HG02610 (cell line): ENCODE data around the gene MIEF1.
"Not testable (repeated sequence)": the region's sequence is repeated elsewhere in the genome, so short reads cannot be mapped to it uniquely, and the experiment has no call there.

Experiments
- ATAC-seq: cut with Tn5 transposase; IDR thresholded peaks from one replicate; pipeline ENCODE4 v1.9.1; 2021; ENCODE audit warnings: mild to moderate bottlenecking, moderate library complexity; ENCODE audit not compliant: unreplicated experiment

The MIEF1 gene

DNA sequence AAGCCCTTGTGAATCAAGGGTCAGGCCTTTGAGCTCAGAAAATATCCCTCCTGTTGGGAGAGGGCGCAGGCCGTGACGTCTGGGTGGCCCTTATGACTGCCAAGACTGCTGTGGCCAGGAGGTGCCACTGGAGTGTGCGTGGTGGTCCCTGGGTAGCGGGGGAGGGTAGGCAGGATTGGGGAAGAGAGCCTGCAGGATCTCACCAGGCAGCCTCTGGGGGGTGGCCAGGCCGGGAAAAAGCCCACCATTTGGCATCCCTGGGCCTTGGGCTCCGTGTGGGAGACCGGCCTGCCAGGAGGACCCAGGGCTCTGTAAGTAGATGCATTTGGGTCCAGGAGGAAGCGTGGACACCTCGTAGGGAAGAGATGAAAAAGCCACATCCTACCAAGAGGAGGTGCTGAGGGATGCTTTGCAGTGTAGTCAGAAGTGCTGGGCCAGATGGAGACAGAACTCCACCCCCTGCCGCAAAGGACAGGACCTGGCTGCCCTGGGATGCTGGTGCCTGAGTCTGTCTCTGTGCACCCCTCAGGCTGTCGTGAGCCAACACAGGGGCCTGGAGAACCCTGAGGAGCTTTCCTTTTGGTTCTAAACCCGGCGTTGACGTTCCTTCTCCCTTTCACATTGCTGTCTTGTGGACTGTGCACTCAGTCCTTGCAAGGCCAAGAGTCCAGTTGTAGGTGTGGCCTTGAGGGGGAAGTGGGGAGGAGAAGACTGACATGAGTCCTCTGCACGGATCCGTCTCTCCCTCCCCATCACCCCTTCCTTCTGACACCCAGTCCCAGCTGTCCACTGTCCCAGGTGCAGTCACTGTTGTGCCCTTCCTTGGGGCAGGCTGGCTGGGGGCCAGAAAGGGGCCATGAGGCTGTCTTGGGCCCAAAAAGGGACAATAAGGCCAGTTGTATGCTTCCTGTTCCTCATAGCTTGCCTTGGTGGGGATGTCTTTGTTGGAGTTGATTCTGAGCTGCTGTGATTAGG, 12.7 kb upstream of the MIEF1 start:
- no peak for ATAC-seq

DNA sequence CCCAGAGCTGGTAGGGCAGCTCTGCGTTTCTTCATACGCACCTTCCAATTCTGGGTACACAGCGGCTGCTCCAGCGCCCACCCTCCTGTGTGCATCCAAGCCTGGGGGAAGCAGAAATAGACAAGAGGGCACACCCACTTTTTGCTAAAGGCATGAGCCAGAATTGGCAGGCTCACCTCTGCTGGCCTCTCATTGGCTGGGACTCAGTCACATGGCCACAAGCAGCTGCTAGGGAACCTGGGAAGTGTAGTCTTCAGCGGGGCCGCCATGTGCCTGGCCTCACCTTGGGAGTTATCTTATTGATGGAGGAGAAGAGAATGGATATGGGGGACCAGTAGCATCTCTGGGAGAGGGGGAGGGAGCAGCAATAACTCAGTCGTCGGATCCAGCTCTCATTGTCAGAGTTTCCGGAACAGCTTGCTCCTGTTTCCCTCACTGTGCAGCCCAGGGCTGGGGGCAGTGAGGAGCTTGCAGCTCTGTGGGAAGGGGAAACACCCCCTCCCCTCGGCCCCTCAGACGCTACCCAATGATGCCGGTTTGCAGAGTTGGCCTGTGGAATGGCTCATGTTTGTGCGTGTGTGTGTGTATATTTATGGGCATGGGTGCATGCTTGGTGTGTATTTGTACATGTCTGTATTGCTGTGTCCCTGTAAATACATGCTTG, 11.8 kb upstream of the MIEF1 start:
- no peak for ATAC-seq

DNA sequence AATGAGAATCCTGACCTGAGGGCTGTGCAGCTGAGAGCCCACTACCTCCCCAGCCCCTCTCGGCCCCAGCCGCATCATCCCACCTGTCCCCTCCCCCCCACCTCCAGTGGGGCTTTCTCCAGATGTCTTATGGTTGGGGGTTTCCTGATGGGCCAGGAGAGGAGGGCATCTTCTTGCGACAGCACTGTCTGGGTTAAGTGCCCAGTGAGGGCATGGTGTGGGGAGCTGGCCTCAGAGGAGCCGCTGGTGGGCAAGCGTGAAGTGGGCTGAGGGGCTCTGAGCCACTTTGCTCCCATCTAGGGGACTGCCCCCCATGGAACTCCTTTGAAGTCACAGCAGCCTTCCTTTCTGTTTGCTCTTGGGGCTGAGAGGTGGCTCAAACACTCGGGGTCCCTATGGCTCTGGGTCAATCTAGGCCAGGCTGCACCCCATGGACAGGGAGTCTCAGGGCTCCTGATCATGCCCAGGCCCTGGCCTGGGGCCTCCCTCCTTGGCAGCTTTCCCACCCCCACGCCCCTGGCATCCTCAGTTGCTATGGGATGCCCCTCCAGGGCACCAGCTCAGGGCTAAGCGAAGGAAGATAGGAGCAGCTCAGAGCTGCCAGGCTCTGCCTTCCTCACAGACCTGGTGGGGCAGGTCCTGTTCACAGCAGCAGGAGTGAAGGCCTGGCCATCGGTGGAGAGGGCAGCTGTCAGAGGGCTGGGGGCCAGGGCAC, 11.0 kb upstream of the MIEF1 start:
- ATAC-seq: no peak

DNA sequence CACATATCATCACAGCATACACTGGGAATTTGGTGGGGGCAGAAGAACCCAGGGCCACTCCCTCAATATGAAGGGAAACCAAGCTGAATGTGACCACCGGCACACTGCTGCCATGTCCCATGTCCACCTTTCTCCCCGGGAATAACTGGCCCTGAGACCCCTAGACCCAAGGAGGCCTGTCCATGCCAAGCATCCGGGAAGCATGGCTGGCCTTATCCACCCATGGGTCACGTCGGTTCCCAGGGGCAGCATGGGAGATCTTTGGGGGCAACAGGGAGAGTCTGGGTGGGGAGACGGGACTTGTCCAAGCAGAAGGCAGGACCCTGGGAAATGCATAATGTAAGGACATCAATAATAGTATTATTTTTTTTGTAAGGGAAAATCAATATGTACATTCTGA, 10.4 kb upstream of the MIEF1 start:
- ATAC-seq: no peak

DNA sequence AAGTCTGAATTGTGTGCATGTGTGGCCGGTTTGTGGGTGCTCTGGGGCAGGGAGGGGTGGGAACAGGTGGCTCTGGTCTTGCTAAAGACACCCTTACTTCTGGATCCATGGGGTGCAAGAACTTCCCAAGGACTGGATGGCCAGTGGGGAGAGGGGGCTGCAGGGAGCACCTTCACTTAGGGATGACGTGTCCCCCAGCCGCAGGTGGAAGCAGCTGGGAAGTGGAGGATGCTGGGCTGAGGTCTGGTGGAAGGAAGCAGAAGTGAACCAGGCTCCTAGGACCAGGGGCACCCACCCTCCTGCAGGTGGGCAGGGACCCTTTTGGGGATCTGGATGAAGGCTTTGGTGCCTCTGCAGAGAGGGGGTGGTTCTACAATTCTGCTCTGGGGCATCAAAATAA, 9.9 kb upstream of the MIEF1 start:
- ATAC-seq: no peak

DNA sequence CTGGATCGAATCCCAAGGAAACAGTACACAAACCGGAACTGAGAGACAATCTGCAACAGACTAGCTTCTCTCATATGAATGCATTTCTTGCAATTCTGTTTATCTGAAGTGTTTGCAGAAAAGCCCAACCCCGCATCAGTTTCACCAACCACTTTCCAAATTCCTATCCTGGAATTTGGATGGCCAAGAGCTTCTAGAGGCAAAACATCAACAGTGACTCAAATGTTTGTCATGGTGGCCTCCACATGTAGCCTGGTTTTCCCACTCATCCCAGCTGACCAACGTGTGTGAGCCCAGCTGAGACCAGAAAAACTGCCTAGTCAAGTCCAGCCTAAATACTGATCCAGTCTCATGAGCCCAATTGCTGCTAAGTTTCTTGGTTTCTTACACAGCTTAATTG, 8.3 kb upstream of the MIEF1 start:
- no peak for ATAC-seq

DNA sequence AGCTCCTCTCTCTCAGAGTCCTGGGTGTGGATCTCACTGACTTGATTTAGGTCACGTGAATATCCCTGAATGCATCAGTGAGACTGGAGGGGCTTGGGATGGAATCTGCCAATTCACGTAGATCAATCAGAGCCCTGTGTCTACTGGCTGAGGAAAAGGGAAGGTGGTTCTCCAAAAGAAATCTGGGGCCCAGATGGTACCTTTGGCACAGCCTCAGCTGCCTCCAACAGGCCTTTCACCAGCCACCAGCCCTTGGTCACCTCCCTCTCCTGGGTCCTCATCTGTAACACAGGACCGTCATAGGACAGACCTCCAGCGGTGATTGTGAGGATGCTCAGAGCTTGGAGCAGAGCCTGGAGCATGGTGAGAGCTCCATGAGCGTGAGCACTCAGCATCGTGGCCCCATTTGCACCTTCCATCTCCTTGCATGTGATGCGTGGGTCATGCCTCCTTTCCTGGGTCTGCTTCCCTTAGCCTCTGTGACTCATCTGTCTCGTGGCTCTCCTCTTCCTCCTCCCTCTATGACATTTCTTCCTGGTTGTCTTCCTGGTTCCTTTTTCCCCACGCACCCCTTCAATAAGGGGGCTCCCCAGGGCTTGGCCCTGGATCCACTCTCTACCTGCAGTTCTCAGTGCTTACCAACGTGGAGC, 7.5 kb upstream of the MIEF1 start:
- no peak for ATAC-seq

DNA sequence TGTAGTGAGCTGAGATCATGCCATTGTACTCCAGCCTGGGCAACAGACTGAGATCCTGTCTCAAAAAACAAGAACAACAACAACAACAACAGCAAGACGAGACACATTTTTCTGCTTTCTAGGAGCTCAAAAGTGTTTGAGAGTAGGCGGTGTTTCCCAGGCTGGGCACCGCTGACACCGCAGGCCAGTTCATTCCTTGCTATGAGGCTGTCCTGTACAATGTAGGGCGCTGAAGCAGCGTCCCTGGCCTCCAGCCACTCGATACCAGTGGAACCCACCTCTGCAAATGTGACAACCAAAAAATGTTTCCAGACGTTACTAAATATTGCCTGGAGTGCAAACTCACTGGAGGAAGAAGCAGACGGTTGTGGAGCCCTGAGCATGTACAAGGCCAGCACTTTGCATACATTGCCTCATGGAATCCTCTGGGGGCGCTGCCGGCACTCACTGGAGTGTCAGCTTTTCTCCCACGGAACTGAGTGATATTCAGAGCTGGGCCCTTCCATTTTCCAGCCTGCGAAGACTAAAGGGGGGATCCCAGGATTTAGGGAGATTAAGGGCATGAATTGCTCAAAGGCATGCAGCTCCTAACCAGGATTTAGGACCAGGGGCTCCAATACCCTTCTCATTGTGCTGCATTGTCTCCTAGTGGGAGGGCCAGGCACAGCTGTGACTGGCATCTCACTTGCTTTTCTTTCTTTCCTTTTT, 5.8 kb upstream of the MIEF1 start:
- peak; percentile 53 for ATAC-seq

DNA sequence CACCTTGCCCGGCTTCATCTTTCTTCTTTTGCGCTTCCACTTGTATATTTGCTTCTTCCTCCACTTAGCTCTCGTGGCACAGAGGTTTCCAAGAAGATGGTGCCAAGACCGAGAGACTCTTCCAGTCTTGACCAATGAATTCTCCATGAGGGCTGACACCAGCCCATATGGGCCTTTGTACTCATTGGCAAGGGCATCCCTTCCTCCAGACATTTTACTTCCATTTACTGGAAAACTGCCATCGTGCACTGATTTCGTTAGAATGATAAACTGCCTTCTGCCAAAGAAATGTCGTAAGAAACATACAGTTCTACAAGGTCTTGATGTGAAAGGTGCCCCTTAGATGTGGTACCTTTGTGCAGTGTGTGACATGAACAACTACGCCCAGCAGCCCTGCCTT, 4.7 kb upstream of the MIEF1 start:
- ATAC-seq: no peak

DNA sequence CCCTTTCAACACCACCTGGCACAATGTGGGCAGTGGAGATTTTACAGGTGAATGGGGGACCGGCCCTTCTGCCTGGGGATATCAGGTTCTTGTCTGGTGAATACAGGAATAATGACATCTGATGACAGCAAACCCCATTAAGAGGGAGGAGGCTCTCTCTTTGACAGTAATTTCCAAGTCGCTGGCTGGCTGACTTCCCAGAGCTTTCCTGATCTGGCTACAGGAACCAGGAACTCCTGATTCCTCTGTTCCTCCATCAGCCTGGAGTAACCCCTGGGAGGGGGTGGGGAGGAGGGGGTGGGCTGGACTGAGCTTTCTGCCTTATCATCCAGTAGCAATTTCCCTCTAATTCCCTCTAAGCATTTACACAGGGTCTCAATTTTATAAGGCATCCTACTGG, 3.7 kb upstream of the MIEF1 start:
- ATAC-seq: no peak

DNA sequence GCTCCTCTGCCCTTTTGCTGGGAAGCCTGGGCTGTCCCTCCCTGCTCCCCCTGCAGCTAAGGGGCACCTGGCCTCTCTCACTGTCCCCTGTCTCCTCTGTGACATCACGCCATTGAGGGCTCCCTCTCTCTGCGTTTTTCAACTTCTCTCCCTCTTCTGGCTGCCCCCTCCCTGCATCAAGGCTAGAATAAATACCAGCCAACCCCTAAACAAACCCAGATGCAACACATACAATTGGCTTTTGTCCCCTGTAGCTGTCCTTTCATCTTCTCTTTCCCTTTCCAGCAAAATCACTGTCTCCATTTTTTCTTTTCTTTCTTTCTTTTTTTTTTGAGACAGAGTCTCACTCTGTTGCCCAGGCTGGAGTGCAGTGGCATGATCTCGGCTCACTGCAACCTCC, 3.3 kb upstream of the MIEF1 start:
- no peak for ATAC-seq

DNA sequence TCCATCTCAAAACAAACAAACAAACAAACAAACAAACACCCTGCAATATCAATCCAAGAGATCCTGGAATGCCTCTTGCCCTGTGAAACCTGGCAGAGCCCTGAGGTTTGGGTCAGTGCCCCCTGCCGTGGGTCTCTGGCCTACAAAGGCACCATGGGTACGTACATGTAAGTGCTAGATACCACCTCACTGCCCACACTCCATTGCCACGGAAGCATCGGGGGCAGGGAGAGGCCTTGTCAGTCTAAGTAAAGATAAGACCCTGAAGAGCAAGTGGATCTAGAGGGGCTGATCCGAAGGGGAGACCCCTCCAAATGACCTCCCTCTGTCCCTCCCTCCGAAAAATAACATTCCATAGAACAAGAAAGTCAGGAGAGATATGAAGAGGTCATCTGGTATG, 2.0 kb upstream of the MIEF1 start:
- ATAC-seq: no peak

DNA sequence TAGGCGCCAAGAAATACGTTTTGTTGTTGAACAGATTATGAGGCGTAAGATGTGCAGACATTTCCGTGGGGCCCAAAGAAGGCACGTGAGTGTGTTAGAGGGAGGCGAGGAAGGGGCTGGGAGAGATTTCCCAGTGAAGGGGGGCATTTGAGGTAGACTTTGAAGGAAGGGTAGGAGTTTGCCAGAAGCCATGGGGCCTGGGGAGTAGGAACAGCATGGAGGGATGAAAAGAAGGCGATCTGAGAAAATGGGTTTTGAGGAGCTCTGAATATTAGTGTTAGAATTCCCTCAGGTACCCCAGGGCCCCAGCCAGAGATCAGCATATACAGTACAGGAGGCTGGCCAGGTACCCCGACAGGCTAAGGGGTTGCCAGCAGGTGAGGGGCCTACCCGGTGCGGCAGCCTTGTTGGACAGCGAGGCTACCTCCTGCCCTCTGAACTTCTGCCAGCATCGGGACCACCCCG, 414 bp upstream of the MIEF1 start:
- ATAC-seq: no peak

DNA sequence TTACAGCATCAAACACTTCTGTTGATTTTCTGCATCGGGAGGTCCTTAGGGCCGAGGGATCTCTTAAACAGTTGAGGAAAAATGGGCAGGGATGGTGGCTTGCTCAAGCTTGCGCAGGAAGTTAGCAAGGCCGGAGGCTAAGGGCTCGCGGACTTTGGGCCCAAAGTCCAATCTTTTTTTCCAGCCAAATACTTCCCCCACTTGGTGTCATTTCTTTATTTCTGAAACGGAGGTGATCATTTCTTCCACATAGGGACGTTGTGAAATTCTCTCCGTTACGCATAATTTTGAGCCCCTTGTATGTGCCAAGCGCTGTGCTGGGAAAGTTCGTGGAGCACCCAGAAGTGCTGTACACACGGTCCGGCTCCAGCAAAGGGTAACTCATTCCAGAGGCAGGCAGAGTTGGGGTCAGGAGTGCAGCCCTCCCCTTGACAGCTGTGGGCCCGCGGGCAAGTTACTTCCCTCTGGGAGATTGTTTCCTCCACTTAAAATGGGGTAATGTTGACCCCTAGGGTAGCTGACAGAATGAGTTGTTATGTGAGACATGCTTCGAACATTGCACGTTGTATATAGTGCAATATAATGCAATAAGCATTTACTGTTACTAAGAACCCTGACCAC, 809 bp downstream of the MIEF1 start:
- ATAC-seq: no peak

DNA sequence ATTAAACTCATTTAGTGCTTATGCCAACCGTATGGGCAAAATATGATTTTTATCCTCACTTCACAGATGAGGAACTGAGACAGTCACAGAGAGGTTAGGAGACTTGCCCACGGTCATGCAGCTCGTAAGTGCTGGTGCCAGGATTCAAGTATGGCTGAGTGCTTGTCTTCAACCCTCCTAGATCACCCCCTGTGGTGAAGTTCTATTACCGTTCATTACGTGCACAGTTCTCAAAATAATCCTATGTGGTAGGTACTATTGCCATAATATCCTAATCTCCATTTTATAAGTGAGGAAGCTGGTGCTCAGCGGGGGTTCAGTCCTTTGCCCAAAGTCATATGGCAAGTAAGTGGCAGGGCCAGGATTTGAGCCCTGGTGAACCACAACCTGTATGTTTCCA, 1.5 kb downstream of the MIEF1 start:
- ATAC-seq: no peak

DNA sequence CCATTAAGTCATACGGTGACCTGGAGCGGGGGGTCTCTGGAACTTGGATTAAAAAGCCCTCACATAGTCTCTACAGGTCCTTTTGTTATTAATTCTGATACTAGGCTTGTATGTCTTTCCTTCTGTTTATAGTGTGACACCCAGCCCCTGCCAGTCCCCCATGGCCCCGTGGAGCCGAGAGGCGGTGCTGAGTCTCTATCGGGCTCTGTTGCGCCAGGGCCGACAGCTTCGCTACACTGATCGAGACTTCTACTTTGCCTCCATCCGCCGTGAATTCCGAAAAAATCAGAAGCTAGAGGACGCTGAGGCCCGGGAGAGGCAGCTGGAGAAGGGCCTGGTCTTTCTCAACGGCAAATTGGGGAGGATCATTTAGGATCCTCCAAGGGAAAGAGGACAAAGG, 2.0 kb downstream of the MIEF1 start:
- ATAC-seq: no peak

DNA sequence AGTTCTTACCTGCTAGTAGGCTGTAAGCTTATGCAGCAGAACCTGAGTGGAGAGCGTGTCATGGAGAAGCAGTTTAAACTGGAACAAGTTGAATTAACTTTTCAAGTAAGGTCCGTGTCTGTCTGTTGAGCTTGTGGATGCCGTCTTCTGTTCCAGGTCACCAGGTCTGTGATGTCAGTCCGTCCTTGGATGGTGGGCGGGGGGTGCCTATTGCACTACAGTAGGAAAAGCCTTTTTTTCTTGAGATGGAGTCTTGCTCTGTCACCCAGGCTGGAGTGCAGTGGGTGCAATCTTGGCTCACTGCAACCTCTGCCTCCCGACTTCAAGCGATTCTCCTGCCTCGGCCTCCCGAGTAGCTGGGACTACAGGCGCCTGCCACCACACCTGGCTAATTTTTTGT, 4.9 kb downstream of the MIEF1 start:
- not testable (repeated sequence) for ATAC-seq

DNA sequence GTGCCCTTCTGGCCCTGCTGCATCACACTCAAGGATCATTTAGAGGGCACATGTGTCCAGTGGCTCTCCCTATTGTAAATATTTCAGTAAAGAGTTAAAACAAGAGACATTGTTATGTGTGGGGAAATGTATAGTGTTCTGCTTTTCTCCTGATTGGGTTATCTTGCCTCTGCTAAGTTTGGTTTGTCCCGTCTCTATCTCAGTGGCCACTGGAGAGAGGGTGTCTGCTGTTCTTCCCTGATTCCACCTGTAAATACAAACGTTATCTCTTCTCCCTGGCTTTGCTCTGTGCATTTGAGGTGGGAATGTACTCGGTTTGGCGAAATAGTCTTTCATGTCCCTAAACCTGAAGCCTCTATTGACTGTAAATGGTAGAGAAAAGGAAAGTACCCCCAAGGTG, 6.3 kb downstream of the MIEF1 start:
- no peak for ATAC-seq

DNA sequence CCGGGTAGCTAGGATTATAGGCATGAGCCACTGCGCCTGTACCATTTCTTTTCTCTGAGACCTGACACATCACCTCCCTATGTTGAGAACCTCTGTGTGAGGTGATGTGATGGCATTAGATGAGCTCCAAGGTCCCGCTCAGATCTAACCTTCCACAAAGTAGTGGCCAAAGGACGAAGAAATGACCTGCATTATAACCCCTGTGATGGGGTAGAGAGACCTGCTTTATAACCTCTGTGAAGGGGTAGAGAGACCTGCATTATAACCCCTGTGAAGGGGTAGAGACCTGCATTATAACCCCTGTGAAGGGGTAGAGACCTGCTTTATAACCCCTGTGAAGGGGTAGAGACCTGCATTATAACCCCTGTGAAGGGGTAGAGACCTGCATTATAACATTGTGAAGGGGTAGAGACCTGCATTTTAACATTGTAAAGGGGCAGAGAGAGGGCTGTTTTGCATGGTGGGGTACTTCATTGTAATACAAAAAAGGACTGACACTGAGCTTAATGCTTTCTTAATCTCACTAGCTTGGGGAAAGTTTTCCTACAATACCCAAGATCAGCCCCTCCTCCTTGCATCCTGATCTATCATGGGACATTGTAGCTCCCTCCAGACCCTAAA, 8.5 kb downstream of the MIEF1 start:
- ATAC-seq: no peak

DNA sequence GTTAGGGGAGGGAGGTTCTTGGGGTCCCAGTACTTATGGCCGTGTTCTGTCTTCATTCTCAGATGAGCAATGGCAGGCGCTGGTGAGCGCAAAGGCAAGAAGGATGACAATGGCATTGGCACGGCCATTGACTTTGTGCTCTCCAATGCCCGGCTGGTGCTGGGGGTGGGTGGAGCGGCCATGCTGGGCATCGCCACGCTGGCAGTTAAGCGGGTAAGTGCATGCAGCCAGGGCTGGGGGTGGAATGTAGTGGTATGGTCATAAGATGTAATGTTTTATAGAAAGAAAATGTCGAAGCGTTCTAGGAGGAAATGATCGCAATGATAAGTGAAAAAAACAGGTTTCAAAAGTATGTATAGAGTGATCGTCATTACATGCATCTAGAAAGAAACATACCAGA, 9.1 kb downstream of the MIEF1 start:
- ATAC-seq: no peak
